ENCODE data around the gene KLF11. TPM values are rescaled to one million over a fixed set of nuclear protein-coding genes. Genes with fewer than 3 reads are reported as not detected.

The KLF11 gene
- total RNA-seq, 1 donor, result 8.3 TPM

- no peak overlapping the region for H2AFZ ChIP-seq (ENCODE audit: low read length)
- no peak overlapping the region for H3K27ac ChIP-seq (ENCODE audit: low read depth, low read length)
- H3K4me3 ChIP-seq (ENCODE audit: insufficient read depth, low read length), result no peak overlapping the region
- no peak for DNase-seq (ENCODE audit: insufficient read length, low spot score, missing footprints)
- no peak overlapping the region for H3K4me2 ChIP-seq (ENCODE audit: insufficient read depth, low read length)
- H3K9me3 ChIP-seq (ENCODE audit: low read depth, low read length), result no peaks in the 10 kb centered on the region
- H4K20me1 ChIP-seq (ENCODE audit: insufficient read depth, low read length), result no peaks in the 10 kb centered on the region
- no peak for TF ChIP-seq CTCF (IDR thresholded peaks at IDR 0.05; ENCODE audit: extremely low read depth, low read depth, low read length)
- no peaks in the 10 kb centered on the region for H3K79me2 ChIP-seq (ENCODE audit: insufficient read depth, low read length)
- peaks cover 12% of the 10 kb centered on the region for H3K4me1 ChIP-seq (ENCODE audit: insufficient read depth, low read length)
- peaks cover 18% of the 10 kb centered on the region for H3K36me3 ChIP-seq (ENCODE audit: insufficient read depth, low read length)
- no peaks in the 10 kb centered on the region for H3K27me3 ChIP-seq (ENCODE audit: insufficient read depth, low read length)
These were observed 11.6 kb downstream of the KLF11 start for GRCh38 chr2:10054976-10055375.

GRCh38 chr2:10056439-10056838, 13.1 kb downstream of the KLF11 start:
- no peak for DNase-seq (ENCODE audit: insufficient read length, low spot score, missing footprints)
- H3K27ac ChIP-seq (ENCODE audit: low read depth, low read length), result no peak overlapping the region
- peaks cover 12% of the 10 kb centered on the region for H3K4me1 ChIP-seq (ENCODE audit: insufficient read depth, low read length)
- H3K4me3 ChIP-seq (ENCODE audit: insufficient read depth, low read length), result no peak overlapping the region
- H3K36me3 ChIP-seq (ENCODE audit: insufficient read depth, low read length), result peaks cover 18% of the 10 kb centered on the region
- TF ChIP-seq CTCF (IDR thresholded peaks at IDR 0.05; ENCODE audit: extremely low read depth, low read depth, low read length), result no peak
- H3K9me3 ChIP-seq (ENCODE audit: low read depth, low read length), result no peaks in the 10 kb centered on the region
- H3K27me3 ChIP-seq (ENCODE audit: insufficient read depth, low read length), result no peaks in the 10 kb centered on the region
- H2AFZ ChIP-seq (ENCODE audit: low read length), result peak overlapping the region; percentile 64
- H4K20me1 ChIP-seq (ENCODE audit: insufficient read depth, low read length), result no peaks in the 10 kb centered on the region
- no peaks in the 10 kb centered on the region for H3K79me2 ChIP-seq (ENCODE audit: insufficient read depth, low read length)
- peak overlapping the region; percentile 88 for H3K4me2 ChIP-seq (ENCODE audit: insufficient read depth, low read length)

- peak overlapping the region; percentile 88 for H3K4me2 ChIP-seq (ENCODE audit: insufficient read depth, low read length)
- no peaks in the 10 kb centered on the region for H3K79me2 ChIP-seq (ENCODE audit: insufficient read depth, low read length)
- H2AFZ ChIP-seq (ENCODE audit: low read length), result peak overlapping the region; percentile 90
- no peaks in the 10 kb centered on the region for H3K9me3 ChIP-seq (ENCODE audit: low read depth, low read length)
- peak overlapping the region; percentile 69 for H3K4me3 ChIP-seq (ENCODE audit: insufficient read depth, low read length)
- H3K27me3 ChIP-seq (ENCODE audit: insufficient read depth, low read length), result no peaks in the 10 kb centered on the region
- TF ChIP-seq CTCF (IDR thresholded peaks at IDR 0.05; ENCODE audit: extremely low read depth, low read depth, low read length), result no peak
- peaks cover 11% of the 10 kb centered on the region for H3K36me3 ChIP-seq (ENCODE audit: insufficient read depth, low read length)
- DNase-seq (ENCODE audit: insufficient read length, low spot score, missing footprints), result peak; percentile 96
- peaks cover 12% of the 10 kb centered on the region for H3K4me1 ChIP-seq (ENCODE audit: insufficient read depth, low read length)
- no peaks in the 10 kb centered on the region for H4K20me1 ChIP-seq (ENCODE audit: insufficient read depth, low read length)
- H3K27ac ChIP-seq (ENCODE audit: low read depth, low read length), result peak overlapping the region; percentile 51
These were observed 14.1 kb downstream of the KLF11 start for GRCh38 chr2:10057231-10058107.

- Histone ChIP-seq H3K36me3 (ENCODE audit: insufficient read depth, low read length) (peaks cover 3% of the 10 kb centered on the region), H3K27ac (ENCODE audit: low read depth, low read length) (no peak overlapping the region), H2AFZ (ENCODE audit: low read length) (no peak overlapping the region), H3K4me2 (ENCODE audit: insufficient read depth, low read length) (no peak overlapping the region), H3K79me2 (ENCODE audit: insufficient read depth, low read length) (no peaks in the 10 kb centered on the region), H3K27me3 (ENCODE audit: insufficient read depth, low read length) (no peaks in the 10 kb centered on the region), H3K4me3 (ENCODE audit: insufficient read depth, low read length) (no peak overlapping the region), H3K4me1 (ENCODE audit: insufficient read depth, low read length) (peaks cover 12% of the 10 kb centered on the region), H3K9me3 (ENCODE audit: low read depth, low read length) (no peaks in the 10 kb centered on the region), H4K20me1 (ENCODE audit: insufficient read depth, low read length) (no peaks in the 10 kb centered on the region)
- DNase-seq (ENCODE audit: insufficient read length, low spot score, missing footprints), result peak; percentile 34
- no peak for TF ChIP-seq CTCF (IDR thresholded peaks at IDR 0.05; ENCODE audit: extremely low read depth, low read depth, low read length)
These were observed 15.1 kb downstream of the KLF11 start for GRCh38 chr2:10058251-10059015.

All from osteoblast (primary cell).